OCI-LY3 (cell line): Measurements from ENCODE around the gene CNGA2.

Experiments used
- H2AFZ ChIP-seq: fragments of 200-600, 300-600 bp; shearing (Covaris generic); 2 replicates; pipeline ENCODE4 v1.6.0; 2014; ENCODE audit warnings: antibody characterized with exemption, low read depth, low read length
- H3K27ac ChIP-seq: fragments of 200-600, 300-600 bp; sonication (generic); 2 replicates; pipeline ENCODE4 v1.5.1; 2014; ENCODE audit warnings: mild to moderate bottlenecking, low read length, moderate library complexity, mixed read lengths
- H3K27me3 ChIP-seq: fragments of 200-600, 300-600 bp; sonication (generic); 2 replicates; pipeline ENCODE4 v1.6.1; 2014; ENCODE audit warnings: low read depth, low read length, mixed read lengths
- H3K36me3 ChIP-seq: fragments of 200-600, 300-600 bp; sonication (generic); replicated peaks from 2 replicates; pipeline ENCODE3; 2014; ENCODE audit warnings: low read depth, low read length, mixed read lengths
- H3K4me1 ChIP-seq: fragments of 300-600, 200-600 bp; sonication (generic); 2 replicates; pipeline ENCODE4 v1.6.1; 2014; ENCODE audit warnings: low read length, mixed read lengths
- H3K4me2 ChIP-seq: fragments of 200-600, 300-600 bp; sonication (generic); 2 replicates; pipeline ENCODE4 v1.6.1; 2014; ENCODE audit warnings: low read length, mixed read lengths
- H3K4me3 ChIP-seq: fragments of 300-600, 200-600 bp; sonication (generic); 2 replicates; pipeline ENCODE4 v1.5.1; 2014; ENCODE audit warnings: antibody characterized with exemption, mild to moderate bottlenecking, low read length, moderate library complexity
- H3K79me2 ChIP-seq: fragments of 300-600, 200-600 bp; shearing (Covaris generic); 2 replicates; pipeline ENCODE4 v1.6.1; 2014; ENCODE audit warnings: mild to moderate bottlenecking, low read length, mixed read lengths
- H3K9ac ChIP-seq: fragments of 300-600, 200-600 bp; shearing (Covaris generic); 2 replicates; pipeline ENCODE4 v1.6.0; 2014; ENCODE audit warnings: mild to moderate bottlenecking, low read length, moderate library complexity
- H3K9me3 ChIP-seq: fragments of 200-600, 300-600 bp; shearing (Covaris generic); 2 replicates; pipeline ENCODE4 v1.6.1; 2014; ENCODE audit warnings: low read length, mixed read lengths; ENCODE audit not compliant: insufficient read depth
- H4K20me1 ChIP-seq: fragments of 200-600, 300-600 bp; sonication (generic); 2 replicates; pipeline ENCODE4 v1.6.1; 2016; ENCODE audit warnings: low read length, mixed read lengths; ENCODE audit not compliant: insufficient read depth
- EZH2phosphoT487 ChIP-seq: fragments of 200-600 bp; shearing (Covaris generic); IDR thresholded peaks from 2 replicates; pipeline ENCODE4 v1.6.1; 2018; ENCODE audit warnings: antibody characterized with exemption, mixed run types, low read depth
- TF ChIP-seq, protein P1 (sequence below): fragments of 200-600, 300-600 bp; sonication (generic); IDR thresholded peaks from 2 replicates; pipeline ENCODE4 v1.5.1; 2014; ENCODE audit warnings: antibody characterized with exemption, low read length, low read depth

Gene CNGA2

GRCh38 chrX:151711787-151712186 lies 22.8 kb upstream of the CNGA2 start:
- H3K27ac ChIP-seq: no peak overlapping the region

GRCh38 chrX:151712253-151712652 lies 22.3 kb upstream of the CNGA2 start:
- no peak for TF ChIP-seq EZH2phosphoT487
- TF ChIP-seq, protein P1, sequence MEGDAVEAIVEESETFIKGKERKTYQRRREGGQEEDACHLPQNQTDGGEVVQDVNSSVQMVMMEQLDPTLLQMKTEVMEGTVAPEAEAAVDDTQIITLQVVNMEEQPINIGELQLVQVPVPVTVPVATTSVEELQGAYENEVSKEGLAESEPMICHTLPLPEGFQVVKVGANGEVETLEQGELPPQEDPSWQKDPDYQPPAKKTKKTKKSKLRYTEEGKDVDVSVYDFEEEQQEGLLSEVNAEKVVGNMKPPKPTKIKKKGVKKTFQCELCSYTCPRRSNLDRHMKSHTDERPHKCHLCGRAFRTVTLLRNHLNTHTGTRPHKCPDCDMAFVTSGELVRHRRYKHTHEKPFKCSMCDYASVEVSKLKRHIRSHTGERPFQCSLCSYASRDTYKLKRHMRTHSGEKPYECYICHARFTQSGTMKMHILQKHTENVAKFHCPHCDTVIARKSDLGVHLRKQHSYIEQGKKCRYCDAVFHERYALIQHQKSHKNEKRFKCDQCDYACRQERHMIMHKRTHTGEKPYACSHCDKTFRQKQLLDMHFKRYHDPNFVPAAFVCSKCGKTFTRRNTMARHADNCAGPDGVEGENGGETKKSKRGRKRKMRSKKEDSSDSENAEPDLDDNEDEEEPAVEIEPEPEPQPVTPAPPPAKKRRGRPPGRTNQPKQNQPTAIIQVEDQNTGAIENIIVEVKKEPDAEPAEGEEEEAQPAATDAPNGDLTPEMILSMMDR: no peak
- H2AFZ ChIP-seq: no peak overlapping the region
- H3K9ac ChIP-seq: no peak overlapping the region
- no peak overlapping the region for H3K4me3 ChIP-seq
- H3K9me3 ChIP-seq: no peaks in the 10 kb centered on the region
- no peaks in the 10 kb centered on the region for H4K20me1 ChIP-seq
- H3K27ac ChIP-seq: no peak overlapping the region
- no peaks in the 10 kb centered on the region for H3K36me3 ChIP-seq
- H3K27me3 ChIP-seq: no peaks in the 10 kb centered on the region; the same call in 1 of the 2 replicates
- no peak overlapping the region for H3K4me2 ChIP-seq
- H3K79me2 ChIP-seq: no peaks in the 10 kb centered on the region
- no peaks in the 10 kb centered on the region for H3K4me1 ChIP-seq

More at GRCh38 chrX:151711787-151712186, 22.8 kb upstream of the CNGA2 start:
- no peaks in the 10 kb centered on the region for H3K36me3 ChIP-seq
- no peaks in the 10 kb centered on the region for H3K4me1 ChIP-seq
- no peak overlapping the region for H3K4me3 ChIP-seq
- no peaks in the 10 kb centered on the region for H3K79me2 ChIP-seq
- H4K20me1 ChIP-seq: no peaks in the 10 kb centered on the region
- no peak overlapping the region for H3K9ac ChIP-seq
- no peak overlapping the region for H3K4me2 ChIP-seq
- H3K27me3 ChIP-seq: no peaks in the 10 kb centered on the region; the same call in 1 of the 2 replicates
- TF ChIP-seq, protein P1: no peak
- no peak for TF ChIP-seq EZH2phosphoT487
- no peak overlapping the region for H2AFZ ChIP-seq
- H3K9me3 ChIP-seq: no peaks in the 10 kb centered on the region

DNA sequence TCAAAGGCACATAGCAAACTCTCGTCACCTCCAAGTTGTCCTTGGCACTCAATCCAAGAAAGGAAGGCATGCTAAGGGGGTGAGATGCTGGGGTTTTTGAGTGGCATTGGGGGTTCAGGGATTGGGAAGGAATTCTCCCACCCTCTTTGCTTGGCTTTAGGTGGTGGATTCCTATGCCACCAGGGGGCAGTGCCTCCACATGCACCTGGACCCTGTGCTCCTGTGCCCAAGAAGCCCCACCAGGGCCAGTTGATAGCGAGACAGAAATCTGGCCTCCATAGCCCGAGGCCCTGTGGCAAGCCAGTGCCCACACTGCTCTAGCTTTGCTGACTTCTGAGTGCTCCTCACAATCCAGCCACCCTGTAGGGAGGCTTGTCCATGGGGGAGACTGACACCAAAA lies 20.7 kb upstream of the CNGA2 start:
- H4K20me1 ChIP-seq: no peaks in the 10 kb centered on the region
- H3K4me3 ChIP-seq: no peak overlapping the region
- no peak overlapping the region for H2AFZ ChIP-seq
- H3K4me1 ChIP-seq: no peaks in the 10 kb centered on the region
- no peak overlapping the region for H3K4me2 ChIP-seq
- no peak overlapping the region for H3K9ac ChIP-seq
- H3K9me3 ChIP-seq: no peaks in the 10 kb centered on the region
- no peak for TF ChIP-seq EZH2phosphoT487
- TF ChIP-seq, protein P1: peak; percentile 52
- no peaks in the 10 kb centered on the region for H3K36me3 ChIP-seq
- H3K79me2 ChIP-seq: no peaks in the 10 kb centered on the region
- H3K27me3 ChIP-seq: no peaks in the 10 kb centered on the region; the same call in 1 of the 2 replicates
- no peak overlapping the region for H3K27ac ChIP-seq

DNA sequence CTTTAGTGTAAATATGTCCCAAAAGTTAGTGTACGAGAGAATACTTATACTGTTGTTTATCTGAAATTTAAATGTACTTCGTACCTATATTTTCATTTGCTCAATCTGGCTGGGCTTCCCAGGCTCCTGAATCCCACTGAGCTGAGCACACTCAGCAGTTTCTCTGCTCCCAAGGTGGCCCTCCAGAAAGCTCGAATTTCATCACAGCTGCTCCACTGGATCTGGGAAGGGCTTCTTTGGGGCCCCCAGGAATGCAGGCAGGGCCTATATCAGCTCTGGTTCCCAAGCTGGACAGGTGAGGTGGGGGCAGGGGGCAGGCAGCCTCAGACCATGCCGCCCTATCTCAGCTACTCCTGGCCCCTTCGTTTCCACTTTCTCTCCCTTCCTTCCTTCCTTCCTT lies 20.2 kb upstream of the CNGA2 start:
- no peaks in the 10 kb centered on the region; the same call in 1 of the 2 replicates for H3K27me3 ChIP-seq
- H3K9ac ChIP-seq: no peak overlapping the region
- no peaks in the 10 kb centered on the region for H3K4me1 ChIP-seq
- TF ChIP-seq, protein P1: no peak
- TF ChIP-seq EZH2phosphoT487: no peak
- no peaks in the 10 kb centered on the region for H3K79me2 ChIP-seq
- no peaks in the 10 kb centered on the region for H3K9me3 ChIP-seq
- no peaks in the 10 kb centered on the region for H3K36me3 ChIP-seq
- no peaks in the 10 kb centered on the region for H4K20me1 ChIP-seq
- no peak overlapping the region for H3K27ac ChIP-seq
- no peak overlapping the region for H3K4me3 ChIP-seq
- no peak overlapping the region for H2AFZ ChIP-seq
- no peak overlapping the region for H3K4me2 ChIP-seq
